HepG2 (cell line): ENCODE data around the gene RNF4. TPM values are rescaled to one million over a fixed set of nuclear protein-coding genes. Genes with fewer than 3 reads are reported as not detected.

Experiments used
- BCL6 ChIP-seq: IDR thresholded peaks from 2 replicates; pipeline ENCODE4 v1.6.1; 2016; ENCODE audit warnings: missing genetic modification reagents, missing compliant biosample characterization
- CBFB ChIP-seq: sonication (generic); formaldehyde crosslinking; IDR thresholded peaks from 2 replicates; pipeline ENCODE4 v1.4.0; 2020; ENCODE audit warnings: missing genetic modification reagents
- GATAD1 ChIP-seq: IDR thresholded peaks from 2 replicates; pipeline ENCODE4 v1.6.1; 2016; ENCODE audit warnings: missing genetic modification reagents, missing compliant biosample characterization
- HDAC1 ChIP-seq: sonication (generic); formaldehyde crosslinking; IDR thresholded peaks from 2 replicates; pipeline ENCODE4 v1.5.1; 2020; ENCODE audit warnings: mild to moderate bottlenecking, missing genetic modification reagents
- JUNB ChIP-seq: sonication (generic); formaldehyde crosslinking; IDR thresholded peaks from 2 replicates; pipeline ENCODE4 v1.8.0; 2022; ENCODE audit warnings: missing genetic modification reagents, mild to moderate bottlenecking, borderline replicate concordance
- POLR2G ChIP-seq: fragments of 200-400 bp; formaldehyde crosslinking; IDR thresholded peaks from 2 replicates; pipeline ENCODE4 v1.6.1; 2018; ENCODE audit warnings: mild to moderate bottlenecking, low read depth, low read length, moderate library complexity
- RFXANK ChIP-seq: IDR thresholded peaks from 2 replicates; pipeline ENCODE4 v1.6.1; 2016
- SPEN ChIP-seq: sonication (generic); formaldehyde crosslinking; IDR thresholded peaks from 2 replicates; pipeline ENCODE4 v1.5.1; 2020; ENCODE audit warnings: low read depth, mild to moderate bottlenecking, missing genetic modification reagents
- TGIF2 ChIP-seq: IDR thresholded peaks from 2 replicates; pipeline ENCODE4 v1.6.1; 2016; ENCODE audit warnings: control low read depth, missing compliant biosample characterization
- ZBTB38 ChIP-seq: sonication (generic); formaldehyde crosslinking; IDR thresholded peaks from 2 replicates; pipeline ENCODE4 v1.5.1; 2020; ENCODE audit warnings: mild to moderate bottlenecking, missing genetic modification reagents
- ZNF121 ChIP-seq: sonication (generic); formaldehyde crosslinking; IDR thresholded peaks from 2 replicates; pipeline ENCODE4 v1.5.0; 2020; ENCODE audit warnings: mild to moderate bottlenecking, missing genetic modification reagents
- ZNF446 ChIP-seq: sonication (generic); formaldehyde crosslinking; IDR thresholded peaks from 2 replicates; pipeline ENCODE4 v1.5.0; 2020; ENCODE audit warnings: mild to moderate bottlenecking, missing genetic modification reagents
- ZNF563 ChIP-seq: sonication (generic); formaldehyde crosslinking; IDR thresholded peaks from 2 replicates; pipeline ENCODE4 v1.8.0; 2022; ENCODE audit warnings: mild to moderate bottlenecking, moderate library complexity, missing genetic modification reagents
- ZNF790 ChIP-seq: sonication (generic); formaldehyde crosslinking; IDR thresholded peaks from 2 replicates; pipeline ENCODE4 v1.8.0; 2022; ENCODE audit warnings: missing genetic modification reagents, mild to moderate bottlenecking, borderline replicate concordance
- polyA plus RNA-seq, 8 experiments: library from polyadenylated mRNA; depleted of rRNA in 3 of 8; stranded (reverse) in 7 of 8; unstranded in 1 of 8; fragments of >200 nt; fragmentation: Illumina TruSeq in 4 of 8; extraction: Trizol in 4 of 8; gene quantifications; 2 replicates each; pipeline versions ENCODE4 v1.2.1 to v1.2.3, GENCODE V29; 2011 to 2016; ENCODE audit warnings: low read depth in 4 of 8, missing spikeins in 1 of 8, mixed read lengths in 1 of 8; ENCODE audit not compliant: insufficient read depth in 1 of 8
- total RNA-seq, 5 experiments: library from RNA; depleted of rRNA; stranded (reverse); fragments of >200 nt; fragmentation: Illumina TruSeq; extraction: Trizol; gene quantifications; 2 replicates each; pipeline ENCODE4 v1.2.3, GENCODE V29; 2016; ENCODE audit warnings: low read depth in 1 of 5
- TF ChIP-seq, protein P1 (sequence below): sonication (generic); formaldehyde crosslinking; IDR thresholded peaks from 2 replicates; pipeline ENCODE4 v1.9.0; 2021; ENCODE audit warnings: missing genetic modification reagents, borderline replicate concordance
- TF ChIP-seq, protein P2 (sequence below): sonication (generic); formaldehyde crosslinking; IDR thresholded peaks from 2 replicates; pipeline ENCODE4 v1.8.1; 2023; ENCODE audit warnings: mild to moderate bottlenecking, missing genetic modification reagents
- TF ChIP-seq, protein P3 (sequence below): sonication (generic); formaldehyde crosslinking; IDR thresholded peaks from 2 replicates; pipeline ENCODE4 v1.8.1; 2023; ENCODE audit warnings: missing genetic modification reagents, mild to moderate bottlenecking, borderline replicate concordance
- TF ChIP-seq, protein P4 (sequence below): sonication (generic); formaldehyde crosslinking; IDR thresholded peaks from 2 replicates; pipeline ENCODE4 v1.5.0; 2020; ENCODE audit warnings: mild to moderate bottlenecking, low read depth, missing genetic modification reagents, borderline replicate concordance
- TF ChIP-seq, protein P5 (sequence below): sonication (generic); formaldehyde crosslinking; IDR thresholded peaks from 2 replicates; pipeline ENCODE4 v1.4.0; 2020; ENCODE audit warnings: missing genetic modification reagents
- TF ChIP-seq, protein P6 (sequence below): sonication (generic); formaldehyde crosslinking; conservative IDR thresholded peaks from 2 replicates; pipeline ENCODE4 v1.8.0; 2022; ENCODE audit warnings: low read depth, missing genetic modification reagents
- TF ChIP-seq, protein P7 (sequence below): sonication (generic); formaldehyde crosslinking; IDR thresholded peaks from 2 replicates; pipeline ENCODE4 v1.8.0; 2022; ENCODE audit warnings: missing genetic modification reagents, mild to moderate bottlenecking, borderline replicate concordance

Gene RNF4
- total and polyA plus RNA-seq, 2 of the 13 experiments (the other 11 are each of a cell fraction or from before 2014, with no cell fraction given) = 38.1 to 45.1 TPM

DNA sequence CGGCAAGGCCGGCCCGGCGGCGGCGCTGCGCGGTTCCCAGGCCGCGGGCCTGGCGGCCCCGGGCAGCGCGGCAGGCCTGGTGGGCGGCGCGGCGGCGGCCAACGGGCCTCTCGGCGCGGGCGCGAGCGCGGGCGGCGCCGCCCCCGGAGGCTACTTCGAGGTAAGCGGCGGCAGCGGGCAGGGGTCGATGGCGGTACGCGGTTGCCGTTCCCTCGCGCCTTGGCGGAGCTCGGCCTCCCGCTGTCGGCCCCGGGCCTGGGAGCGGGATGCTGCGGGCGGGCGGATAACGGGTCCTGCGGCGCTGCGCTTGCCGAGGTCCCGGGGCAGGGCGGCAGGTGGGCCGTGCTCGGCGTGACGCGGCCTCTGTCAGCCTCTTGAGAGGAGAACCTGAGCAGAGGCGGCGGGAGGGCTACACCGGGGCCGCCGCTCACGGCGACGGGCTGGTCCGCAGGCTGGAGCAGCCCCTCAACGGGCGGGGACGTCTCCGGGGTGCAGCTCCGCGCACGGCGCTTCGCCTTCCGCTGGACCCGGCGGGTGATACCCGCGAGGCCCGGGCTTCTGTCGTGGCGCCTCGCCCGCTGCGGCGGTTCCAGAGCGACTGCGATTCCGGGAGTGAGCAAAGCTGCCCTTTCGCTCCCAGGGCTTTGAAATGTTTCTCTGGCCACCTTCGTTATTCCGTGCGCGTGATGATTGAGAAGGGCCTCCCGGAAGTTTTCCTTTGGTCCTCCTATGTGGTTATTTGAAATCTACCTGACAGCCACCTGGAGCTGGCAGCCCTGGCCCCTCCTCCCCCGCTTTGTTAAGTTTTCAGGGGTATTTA, 68.3 kb downstream of the RNF4 start (continued):
- TF ChIP-seq, protein P1, sequence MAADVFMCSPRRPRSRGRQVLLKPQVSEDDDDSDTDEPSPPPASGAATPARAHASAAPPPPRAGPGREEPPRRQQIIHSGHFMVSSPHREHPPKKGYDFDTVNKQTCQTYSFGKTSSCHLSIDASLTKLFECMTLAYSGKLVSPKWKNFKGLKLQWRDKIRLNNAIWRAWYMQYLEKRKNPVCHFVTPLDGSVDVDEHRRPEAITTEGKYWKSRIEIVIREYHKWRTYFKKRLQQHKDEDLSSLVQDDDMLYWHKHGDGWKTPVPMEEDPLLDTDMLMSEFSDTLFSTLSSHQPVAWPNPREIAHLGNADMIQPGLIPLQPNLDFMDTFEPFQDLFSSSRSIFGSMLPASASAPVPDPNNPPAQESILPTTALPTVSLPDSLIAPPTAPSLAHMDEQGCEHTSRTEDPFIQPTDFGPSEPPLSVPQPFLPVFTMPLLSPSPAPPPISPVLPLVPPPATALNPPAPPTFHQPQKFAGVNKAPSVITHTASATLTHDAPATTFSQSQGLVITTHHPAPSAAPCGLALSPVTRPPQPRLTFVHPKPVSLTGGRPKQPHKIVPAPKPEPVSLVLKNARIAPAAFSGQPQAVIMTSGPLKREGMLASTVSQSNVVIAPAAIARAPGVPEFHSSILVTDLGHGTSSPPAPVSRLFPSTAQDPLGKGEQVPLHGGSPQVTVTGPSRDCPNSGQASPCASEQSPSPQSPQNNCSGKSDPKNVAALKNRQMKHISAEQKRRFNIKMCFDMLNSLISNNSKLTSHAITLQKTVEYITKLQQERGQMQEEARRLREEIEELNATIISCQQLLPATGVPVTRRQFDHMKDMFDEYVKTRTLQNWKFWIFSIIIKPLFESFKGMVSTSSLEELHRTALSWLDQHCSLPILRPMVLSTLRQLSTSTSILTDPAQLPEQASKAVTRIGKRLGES = no peak
- TF ChIP-seq RFXANK (CRISPR knock-in tag) = no peak
- peak; percentile 54; the same call in 1 of the 2 replicates for TF ChIP-seq ZNF790 (CRISPR knock-in tag)
- TF ChIP-seq TGIF2 (CRISPR knock-in tag) = peak; percentile 94
- TF ChIP-seq BCL6 (CRISPR knock-in tag) = no peak
- TF ChIP-seq, protein P2, sequence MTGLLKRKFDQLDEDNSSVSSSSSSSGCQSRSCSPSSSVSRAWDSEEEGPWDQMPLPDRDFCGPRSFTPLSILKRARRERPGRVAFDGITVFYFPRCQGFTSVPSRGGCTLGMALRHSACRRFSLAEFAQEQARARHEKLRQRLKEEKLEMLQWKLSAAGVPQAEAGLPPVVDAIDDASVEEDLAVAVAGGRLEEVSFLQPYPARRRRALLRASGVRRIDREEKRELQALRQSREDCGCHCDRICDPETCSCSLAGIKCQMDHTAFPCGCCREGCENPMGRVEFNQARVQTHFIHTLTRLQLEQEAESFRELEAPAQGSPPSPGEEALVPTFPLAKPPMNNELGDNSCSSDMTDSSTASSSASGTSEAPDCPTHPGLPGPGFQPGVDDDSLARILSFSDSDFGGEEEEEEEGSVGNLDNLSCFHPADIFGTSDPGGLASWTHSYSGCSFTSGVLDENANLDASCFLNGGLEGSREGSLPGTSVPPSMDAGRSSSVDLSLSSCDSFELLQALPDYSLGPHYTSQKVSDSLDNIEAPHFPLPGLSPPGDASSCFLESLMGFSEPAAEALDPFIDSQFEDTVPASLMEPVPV = 0 out of 2 replicates have a peak, but pooled peaks have one; percentile 24
- no peak for TF ChIP-seq ZNF121
- TF ChIP-seq, protein P3, sequence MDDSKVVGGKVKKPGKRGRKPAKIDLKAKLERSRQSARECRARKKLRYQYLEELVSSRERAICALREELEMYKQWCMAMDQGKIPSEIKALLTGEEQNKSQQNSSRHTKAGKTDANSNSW = no peak
- peak; percentile 65 for TF ChIP-seq HDAC1 (CRISPR knock-in tag)
- no peak for TF ChIP-seq GATAD1 (CRISPR knock-in tag)
- TF ChIP-seq, protein P4, sequence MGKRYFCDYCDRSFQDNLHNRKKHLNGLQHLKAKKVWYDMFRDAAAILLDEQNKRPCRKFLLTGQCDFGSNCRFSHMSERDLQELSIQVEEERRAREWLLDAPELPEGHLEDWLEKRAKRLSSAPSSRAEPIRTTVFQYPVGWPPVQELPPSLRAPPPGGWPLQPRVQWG (CRISPR knock-in tag) = no peak
- no peak for TF ChIP-seq JUNB (CRISPR knock-in tag)
- peak; percentile 53; the same call in 1 of the 2 replicates for TF ChIP-seq ZBTB38 (CRISPR knock-in tag)
- no peak for TF ChIP-seq ZNF446
- TF ChIP-seq ZNF563 (CRISPR knock-in tag) = peak; percentile 62; the same call in 1 of the 2 replicates
- TF ChIP-seq, protein P5, sequence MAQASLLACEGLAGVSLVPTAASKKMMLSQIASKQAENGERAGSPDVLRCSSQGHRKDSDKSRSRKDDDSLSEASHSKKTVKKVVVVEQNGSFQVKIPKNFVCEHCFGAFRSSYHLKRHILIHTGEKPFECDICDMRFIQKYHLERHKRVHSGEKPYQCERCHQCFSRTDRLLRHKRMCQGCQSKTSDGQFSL (CRISPR knock-in tag) = no peak
- TF ChIP-seq SPEN (CRISPR knock-in tag) = peak; percentile 4; the same call in 1 of the 2 replicates
- TF ChIP-seq POLR2G = 0 out of 2 replicates have a peak, but pooled peaks have one; percentile 34
- TF ChIP-seq, protein P6, sequence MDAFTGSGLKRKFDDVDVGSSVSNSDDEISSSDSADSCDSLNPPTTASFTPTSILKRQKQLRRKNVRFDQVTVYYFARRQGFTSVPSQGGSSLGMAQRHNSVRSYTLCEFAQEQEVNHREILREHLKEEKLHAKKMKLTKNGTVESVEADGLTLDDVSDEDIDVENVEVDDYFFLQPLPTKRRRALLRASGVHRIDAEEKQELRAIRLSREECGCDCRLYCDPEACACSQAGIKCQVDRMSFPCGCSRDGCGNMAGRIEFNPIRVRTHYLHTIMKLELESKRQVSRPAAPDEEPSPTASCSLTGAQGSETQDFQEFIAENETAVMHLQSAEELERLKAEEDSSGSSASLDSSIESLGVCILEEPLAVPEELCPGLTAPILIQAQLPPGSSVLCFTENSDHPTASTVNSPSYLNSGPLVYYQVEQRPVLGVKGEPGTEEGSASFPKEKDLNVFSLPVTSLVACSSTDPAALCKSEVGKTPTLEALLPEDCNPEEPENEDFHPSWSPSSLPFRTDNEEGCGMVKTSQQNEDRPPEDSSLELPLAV (CRISPR knock-in tag) = no peak
- TF ChIP-seq, protein P7, sequence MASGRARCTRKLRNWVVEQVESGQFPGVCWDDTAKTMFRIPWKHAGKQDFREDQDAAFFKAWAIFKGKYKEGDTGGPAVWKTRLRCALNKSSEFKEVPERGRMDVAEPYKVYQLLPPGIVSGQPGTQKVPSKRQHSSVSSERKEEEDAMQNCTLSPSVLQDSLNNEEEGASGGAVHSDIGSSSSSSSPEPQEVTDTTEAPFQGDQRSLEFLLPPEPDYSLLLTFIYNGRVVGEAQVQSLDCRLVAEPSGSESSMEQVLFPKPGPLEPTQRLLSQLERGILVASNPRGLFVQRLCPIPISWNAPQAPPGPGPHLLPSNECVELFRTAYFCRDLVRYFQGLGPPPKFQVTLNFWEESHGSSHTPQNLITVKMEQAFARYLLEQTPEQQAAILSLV = peak; percentile 23; the same call in 1 of the 2 replicates
- TF ChIP-seq CBFB (CRISPR knock-in tag) = 0 out of 2 replicates have a peak, but pooled peaks have one; percentile 34
